GM18511 (cell line): Measurements from ENCODE around the gene GREB1L.

Source experiments
- ATAC-seq: cut with Tn5 transposase; IDR thresholded peaks from one replicate; pipeline ENCODE4 v1.9.1; 2021; ENCODE audit warnings: mild to moderate bottlenecking, moderate library complexity; ENCODE audit not compliant: unreplicated experiment

Gene GREB1L

DNA sequence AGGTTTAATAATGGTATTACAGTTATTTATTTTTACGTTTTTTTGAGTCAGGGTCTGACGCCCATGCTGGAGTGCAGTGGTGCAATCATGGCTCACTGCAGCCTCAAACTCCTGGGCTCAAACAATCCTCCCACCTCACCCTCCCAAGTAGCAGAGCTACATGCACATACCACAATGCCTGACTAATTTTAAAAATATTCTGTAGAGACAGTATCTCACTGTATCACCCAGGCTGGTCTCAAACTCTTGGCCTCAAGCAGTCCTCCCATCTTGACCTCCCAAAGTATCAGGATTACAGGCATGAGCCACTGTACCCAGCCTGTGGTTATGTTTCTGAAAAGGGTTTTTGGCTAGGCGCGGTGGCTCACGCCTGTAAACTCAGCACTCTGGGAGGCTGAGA, 237.7 kb downstream of the GREB1L start:
- no peak for ATAC-seq

DNA sequence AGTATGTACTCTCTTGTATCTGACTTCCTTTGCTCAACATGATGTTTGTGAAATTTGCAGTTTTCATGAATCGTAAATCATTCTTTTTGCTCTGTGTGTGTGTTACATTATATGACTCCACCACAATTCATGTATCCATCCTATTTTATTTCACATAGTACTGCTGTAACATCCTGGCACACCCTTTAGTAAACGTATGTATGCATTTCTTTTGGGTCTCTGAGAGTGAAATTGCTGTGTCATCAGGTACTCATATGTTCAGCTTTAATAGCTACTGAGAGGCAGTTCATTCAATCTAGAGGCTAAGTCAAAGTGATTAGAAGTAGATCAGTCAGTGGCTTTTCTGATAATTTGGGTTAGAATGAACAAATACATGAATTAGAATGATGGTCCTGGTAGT, 239.7 kb downstream of the GREB1L start:
- ATAC-seq = no peak

DNA sequence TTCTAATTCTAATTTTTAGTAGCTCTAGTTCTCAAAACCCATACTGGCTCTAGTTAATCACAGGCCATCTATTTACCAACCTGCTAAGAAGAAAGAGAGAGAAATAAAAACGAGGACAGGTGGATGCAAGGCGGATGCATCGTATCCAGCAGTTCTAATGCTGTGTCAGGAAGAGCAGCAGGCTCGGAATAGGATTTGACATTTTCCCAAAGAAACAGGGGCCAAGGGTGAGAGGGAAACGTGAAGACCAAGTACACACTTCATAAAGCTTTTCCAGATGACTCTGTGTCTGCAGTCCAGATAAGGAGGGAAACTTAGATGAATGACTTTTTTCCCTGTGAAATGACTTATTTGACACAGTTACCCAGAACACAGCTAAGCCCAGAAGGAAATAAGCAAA, 241.0 kb downstream of the GREB1L start:
- no peak for ATAC-seq

DNA sequence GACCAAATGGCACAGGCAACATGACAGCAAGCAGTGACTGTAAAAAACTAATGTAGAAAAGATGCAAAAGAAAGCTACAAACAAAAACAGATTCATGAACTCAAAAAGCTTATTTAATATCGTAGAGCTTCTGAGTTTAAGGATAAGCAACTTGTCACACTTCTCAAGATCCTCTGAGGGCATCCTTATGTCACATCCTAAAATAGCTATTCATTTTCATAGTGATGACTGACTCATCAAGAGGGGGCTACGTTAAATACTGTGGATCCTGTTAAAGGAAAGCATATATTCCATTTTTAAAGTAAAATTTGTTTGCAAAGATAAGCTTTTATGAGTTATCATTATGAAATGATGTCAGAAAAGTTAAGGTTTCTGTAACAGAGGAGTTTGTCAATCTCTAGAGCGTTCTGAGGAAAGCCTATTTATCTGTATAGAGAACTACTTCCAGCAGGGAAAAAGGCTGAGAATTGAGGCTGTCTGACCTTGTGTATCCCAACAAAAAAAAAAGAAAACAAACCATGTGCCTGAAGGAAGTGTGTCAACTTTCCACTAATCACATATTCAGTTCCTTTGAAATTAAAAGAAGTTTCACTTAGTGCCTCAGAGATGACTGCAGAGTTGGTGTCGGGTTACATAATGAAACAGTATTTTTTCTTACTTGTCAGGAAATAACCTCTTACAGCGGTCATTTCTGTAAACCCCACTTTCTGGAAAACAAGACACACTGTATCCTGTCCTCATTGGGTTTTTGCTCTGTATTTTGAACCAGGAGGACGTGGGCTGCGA, 243.0 kb downstream of the GREB1L start:
- no peak for ATAC-seq

DNA sequence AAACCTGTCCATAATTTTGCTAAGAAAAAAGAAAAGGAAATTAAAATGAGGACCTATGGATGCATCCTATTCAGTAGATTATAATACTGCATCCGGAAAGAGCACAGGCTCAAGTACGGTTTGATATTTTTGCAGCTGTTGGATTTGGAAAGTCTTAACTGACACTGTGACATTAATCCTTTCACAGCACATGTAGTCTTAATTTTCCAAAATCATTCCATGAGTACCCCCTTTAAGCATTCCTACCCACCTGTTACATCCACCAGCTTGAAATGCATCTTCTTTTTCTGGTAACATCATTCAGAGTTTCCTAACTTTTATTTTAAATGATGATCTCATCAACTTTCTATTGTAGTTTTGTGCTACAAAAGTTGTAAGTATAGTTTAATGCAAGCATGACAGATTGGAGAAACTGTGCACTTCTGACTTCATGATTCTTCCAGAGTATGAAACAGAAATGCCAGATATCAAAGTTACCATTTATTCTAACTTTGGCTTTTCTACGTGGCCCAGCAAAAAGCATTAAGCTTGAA, 244.9 kb downstream of the GREB1L start:
- no peak for ATAC-seq

DNA sequence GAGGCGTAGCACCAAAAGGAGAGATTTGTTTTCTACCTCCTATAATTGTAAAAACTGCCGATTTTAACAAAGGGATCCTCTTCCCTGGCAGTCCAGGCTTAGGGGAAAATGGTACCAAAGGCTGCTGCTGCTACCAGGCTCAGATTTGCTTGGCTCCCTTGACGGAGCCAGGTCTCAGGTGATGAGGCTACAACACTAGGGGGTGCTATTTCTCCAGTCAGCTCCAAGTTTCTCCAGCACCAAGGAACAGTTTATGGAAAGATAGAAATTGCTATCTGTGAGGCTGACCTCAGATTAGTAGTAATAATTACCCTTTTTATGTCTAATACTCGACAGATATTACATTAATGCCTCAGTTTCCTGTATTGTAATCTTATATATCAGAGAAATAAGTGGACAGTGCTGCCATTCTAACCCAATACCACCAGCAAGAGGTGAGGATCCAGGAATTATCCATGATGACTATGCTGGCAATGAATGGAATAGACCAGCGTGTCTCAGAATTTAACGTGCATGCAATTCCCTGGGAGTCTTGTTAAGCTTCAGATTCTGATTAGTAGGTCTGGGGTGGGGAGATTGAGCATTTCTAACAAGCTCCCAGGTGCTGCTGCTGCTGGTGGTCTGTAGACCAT, 247.2 kb downstream of the GREB1L start:
- no peak for ATAC-seq

DNA sequence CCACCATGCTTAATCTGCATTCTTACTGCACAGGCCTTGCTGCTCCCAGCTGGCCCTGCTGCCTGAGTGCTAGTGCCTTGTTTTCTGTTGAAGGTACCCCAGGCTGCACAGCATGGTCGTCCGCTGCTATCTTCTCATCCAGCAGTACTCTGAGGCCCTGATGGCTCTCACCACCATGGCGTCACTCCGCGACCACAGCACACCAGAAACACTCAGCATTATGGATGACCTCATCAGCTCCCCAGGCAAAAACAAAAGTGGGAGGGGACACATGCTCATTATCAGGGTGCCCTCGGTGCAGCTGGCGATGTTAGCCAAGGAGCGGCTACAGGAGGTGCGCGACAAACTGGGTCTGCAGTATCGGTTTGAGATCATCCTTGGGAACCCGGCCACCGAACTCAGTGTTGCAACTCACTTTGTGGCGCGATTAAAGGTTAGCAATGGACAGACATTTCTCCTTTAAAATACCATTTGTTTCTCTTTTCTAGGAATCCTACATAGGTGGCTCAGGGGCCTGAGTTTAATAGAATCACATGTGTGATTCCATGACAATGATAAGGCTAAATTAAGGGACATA, 248.0 kb downstream of the GREB1L start:
- ATAC-seq = no peak

DNA sequence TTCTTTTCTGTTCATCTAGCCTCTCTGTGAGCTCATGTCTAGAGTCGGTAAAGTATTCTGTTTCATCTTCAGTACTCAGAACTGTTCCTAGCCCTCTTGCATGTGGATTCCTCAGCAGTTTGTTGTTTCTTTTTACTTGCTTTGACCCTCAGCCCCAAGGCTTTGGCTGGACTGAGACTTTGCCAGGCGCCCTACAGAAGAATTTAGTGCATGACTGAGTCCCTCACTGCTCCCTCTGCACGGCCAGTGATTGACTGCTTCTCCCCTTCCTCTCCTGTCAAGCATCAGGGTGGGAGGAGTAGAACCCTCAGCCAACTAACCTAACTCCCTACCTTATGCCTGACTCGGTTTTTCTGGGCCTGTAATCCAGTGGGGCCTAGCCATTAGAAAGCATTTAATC, 248.7 kb downstream of the GREB1L start:
- no peak for ATAC-seq

DNA sequence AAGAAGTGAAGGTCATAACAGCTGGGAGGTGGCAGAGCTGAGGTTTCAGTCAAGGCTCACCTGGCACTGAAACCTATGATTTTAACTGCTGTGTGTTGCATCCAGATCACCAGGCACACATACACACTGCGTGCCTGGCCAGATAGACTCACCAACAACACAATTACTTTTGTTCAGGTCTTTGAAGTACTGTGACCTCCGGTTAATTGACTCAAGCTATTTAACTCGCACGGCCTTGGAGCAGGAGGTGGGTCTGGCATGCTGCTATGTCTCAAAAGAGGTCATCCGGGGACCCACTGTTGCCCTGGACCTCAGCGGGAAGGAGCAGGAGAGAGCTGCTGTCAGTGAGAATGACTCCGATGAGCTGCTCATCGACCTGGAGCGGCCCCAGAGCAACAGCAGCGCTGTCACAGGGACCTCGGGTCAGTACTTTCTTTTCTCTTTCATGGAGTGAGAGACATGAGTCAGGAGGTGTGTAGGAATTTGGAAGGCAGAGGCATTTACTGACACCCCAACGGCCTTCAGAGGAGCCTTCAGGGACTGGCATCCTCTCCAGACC, 254.3 kb downstream of the GREB1L start:
- ATAC-seq = no peak

DNA sequence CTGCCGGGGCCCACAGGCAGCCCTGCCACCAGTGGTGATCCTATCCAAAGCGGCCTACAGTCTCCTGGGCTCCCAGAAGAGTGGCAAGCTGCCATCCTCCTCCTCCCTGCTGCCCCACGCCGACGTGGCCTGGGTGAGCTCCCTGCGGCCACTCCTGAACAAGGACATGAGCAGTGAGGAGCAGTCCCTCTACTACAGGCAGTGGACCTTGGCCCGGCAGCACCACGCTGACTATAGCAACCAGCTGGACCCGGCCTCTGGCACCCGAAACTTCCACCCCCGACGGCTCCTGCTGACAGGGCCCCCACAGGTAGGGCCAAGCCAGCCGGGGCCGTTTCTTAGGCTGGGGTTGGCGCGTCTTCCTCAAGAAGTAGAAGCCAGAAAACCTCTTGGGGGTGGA, 258.0 kb downstream of the GREB1L start:
- ATAC-seq = no peak

DNA sequence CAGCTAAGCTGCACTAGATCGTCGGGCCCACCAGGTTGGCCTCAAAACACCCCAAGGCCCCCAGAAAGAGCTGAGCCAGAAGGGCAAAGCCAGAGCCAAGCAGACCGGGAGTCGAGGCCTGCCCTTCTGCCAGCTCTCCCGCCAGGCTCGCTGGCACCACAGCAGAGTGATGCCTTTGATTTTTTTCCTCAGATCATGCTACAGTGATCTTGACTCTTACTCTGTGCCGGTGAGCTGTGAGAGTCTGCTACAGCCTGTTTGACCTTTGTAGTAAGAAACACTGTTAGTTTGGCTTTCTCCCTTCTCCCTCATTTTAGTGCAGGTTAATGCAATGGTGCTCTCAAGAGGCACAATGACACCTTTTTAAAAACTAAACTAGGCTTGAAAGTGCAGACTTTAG, 260.6 kb downstream of the GREB1L start:
- no peak for ATAC-seq

DNA sequence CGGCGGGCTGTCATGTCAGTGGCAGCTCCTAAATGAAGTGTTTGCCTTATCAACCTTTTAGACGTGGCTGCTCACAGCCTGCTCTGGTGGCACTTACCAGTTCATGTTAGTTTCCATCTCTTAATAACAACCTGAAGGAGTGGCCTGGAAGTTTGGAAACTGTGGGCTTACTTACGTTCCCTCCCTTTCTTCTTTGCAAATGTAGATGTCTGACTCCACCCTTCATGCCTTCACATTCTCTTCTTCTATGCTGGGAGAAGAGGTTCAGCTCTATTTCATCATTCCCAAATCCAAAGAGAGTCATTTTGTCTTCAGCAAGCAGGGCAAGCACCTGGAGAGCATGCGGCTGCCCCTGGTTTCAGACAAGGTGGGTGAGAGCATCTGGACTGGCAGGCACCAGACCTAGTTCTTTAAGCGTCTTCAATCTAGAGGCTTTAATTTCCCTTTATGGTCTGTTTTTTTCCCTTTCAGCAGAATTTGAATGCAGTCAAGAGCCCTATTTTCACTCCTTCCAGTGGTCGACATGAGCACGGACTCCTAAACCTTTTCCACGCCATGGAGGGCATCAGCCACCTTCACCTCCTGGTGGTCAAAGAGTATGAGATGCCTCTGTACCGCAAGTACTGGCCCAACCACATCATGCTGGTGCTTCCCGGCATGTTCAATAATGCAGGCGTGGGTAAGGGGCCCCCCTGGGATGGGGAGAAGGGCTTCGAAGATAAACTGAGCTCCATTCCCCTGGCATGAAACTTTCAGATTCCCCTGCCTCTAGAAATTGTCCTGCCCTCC, 266.1 kb downstream of the GREB1L start:
- ATAC-seq = no peak

DNA sequence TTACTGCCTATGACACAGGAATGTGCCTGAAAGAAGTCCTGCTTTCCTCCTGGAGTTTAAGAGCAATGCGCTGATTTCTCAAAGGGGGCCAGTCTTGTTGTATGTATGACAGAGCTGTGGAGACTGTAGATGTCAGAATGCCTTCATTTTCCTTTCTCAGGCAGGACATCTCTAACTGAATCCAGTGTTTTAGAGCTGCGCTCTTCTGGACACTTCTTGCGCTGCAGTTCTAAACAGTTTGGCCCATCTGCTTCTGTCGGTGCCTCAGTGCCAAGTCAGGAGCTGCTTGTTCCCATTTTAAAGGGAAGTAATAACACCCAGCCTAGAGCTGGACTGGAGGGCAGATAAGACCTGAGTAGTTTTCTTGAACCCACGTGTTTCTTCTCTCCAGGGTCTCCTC, 267.0 kb downstream of the GREB1L start:
- ATAC-seq = no peak

DNA sequence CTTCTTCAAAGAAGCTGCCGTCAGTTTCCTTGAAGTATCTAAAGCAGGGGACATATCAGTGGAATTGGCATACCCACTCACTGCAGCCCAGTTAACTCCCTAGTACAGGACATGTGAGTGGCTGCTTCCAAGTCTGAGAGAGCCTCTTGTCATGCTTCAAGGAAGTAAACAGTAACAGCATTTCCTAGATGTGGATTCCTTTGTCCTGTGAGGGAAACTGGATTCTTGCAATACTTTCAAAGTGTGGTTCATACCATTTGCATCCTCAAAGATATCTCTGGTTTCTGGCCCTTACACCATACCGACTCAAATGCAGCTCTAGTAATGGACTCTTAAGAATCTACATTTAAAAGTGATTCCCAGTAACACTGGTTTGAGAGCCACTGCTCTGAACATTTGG, 271.3 kb downstream of the GREB1L start:
- ATAC-seq = no peak

DNA sequence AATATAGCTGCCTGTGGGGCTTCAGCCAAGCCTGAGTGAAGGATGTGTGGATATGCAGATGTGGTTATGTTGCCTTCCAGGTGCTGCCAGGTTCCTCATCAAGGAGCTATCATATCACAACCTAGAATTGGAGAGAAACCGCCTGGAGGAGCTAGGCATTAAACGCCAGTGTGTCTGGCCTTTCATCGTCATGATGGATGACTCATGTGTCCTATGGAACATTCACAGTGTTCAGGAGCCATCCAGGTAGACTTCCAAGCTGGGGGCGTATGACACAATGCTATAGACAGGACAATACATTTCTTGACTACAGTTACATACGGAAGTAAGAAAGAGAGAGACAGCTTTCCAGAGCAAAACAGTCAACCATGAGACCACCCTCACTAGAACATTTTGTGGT, 271.7 kb downstream of the GREB1L start:
- no peak for ATAC-seq

DNA sequence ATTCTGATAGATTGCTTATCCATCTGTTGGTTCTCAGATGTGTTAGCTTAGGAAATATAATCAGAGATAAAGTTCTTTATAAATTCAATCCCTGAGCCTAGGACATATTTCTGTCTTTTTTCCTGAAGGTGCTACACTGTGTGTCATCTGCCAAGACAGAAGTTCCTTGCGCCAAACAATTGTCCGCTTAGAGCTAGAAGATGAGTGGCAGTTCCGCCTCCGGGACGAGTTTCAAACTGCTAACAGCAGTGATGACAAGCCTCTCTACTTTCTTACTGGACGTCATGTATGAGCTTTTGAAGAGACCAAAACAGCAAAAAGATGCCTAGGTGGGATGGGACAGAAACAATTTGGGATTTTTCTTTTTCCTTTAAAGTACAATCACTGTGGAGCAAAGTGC, 280.5 kb downstream of the GREB1L start:
- ATAC-seq = no peak

DNA sequence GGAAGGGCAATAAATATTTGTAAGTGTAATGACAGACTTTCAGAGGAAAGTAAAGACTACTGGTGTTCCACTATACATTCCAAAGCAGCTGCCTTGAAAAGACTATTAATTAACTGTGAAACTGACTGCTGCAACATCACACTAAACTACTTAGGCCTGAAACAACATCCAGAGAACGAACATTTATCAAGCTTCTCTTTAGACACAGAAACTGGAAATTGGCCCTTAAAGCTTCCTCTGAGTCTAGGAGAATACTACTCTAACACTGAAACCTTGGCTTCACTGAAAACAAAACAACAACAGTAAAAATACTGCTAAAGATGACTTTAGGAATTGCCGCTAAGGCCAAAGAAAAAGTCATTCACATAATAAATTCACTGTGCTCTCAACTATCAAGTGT, 283.9 kb downstream of the GREB1L start:
- ATAC-seq = no peak

DNA sequence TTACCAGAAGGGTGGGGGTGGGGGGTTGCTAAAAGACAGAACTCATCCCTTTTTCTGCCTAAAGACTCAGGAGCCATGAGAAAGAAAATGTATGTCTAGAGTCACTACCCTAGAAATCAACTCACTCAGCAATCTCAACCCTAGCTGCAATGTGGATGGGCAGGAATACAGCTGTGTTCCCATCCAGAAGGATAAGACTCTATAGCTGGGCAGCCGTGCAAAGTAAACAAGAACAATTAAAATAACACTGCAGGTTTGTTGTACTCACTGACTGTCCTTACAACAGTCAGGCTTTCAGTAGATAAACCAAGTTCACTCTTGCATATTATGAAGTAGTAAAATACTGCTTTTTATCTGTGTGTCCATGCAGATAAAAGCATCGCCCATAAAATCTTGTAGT, 284.4 kb downstream of the GREB1L start:
- no peak for ATAC-seq

DNA sequence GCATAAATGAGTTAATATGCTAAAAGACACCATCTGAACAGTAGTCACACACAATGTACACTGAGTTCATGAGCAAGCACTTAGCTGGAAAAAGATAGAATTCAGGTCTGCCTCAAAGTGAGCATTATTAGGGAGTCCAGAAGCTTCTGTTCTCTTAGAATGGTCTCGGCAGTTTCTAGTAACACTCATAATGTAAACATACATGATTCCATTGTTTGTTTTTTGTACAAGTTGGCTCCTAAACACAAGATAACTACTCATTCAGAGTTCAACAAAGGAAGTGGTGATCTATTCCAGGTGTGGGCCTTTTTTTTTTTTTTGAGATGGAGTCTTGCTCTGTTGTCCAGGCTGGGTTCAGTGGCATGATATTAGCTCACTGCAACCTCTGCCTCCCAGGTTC, 292.3 kb downstream of the GREB1L start:
- no peak for ATAC-seq

DNA sequence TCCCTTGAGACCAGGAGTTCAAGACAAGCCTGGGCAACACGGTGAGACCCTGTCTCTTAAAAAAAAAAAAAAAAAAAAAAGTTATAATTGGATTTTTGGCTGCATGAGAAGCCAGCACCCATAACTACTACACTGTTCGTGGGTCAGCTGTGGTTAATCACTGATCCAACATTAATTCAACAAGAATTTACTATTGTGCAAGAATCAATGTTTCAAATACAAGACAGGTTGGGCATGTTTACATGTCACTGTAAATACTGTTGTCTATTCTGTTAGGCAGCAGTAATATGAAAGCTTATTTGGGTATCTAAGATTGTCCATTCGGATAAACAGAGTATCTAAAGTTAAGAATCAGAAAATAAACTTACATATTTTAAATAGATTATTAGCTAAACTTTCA, 296.2 kb downstream of the GREB1L start:
- no peak for ATAC-seq

DNA sequence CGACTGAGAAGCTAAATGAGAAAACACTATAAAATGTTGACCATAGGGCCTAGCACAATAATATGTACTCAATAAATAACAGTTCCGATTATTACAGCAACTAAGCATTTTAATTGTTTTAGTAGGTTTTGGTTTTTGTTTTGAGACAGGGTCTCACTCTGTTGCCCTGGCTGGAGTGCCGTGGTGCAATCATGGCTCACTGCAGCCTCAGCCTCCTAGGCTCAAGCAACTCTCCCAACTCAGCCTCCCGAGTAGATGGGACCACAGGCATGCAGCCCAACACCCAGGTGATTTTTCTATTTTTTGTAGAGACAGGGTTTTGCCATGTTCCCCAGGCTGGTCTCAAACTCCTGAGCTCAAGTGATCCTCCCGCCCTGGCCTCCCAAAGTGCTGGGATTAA, 304.4 kb downstream of the GREB1L start:
- ATAC-seq = no peak
